Measurements from ENCODE around the gene TBC1D2B.

The TBC1D2B gene

GRCh38 chr15:78108300-78109084 lies 31.0 kb upstream of the TBC1D2B start:
- TF ChIP-seq FOXP2 (optimal IDR thresholded peaks at IDR 0.05; ENCODE audit: borderline replicate concordance, extremely low read depth, extremely low read length, insufficient read depth) (no peak), POLR2AphosphoS5 (IDR thresholded peaks at IDR 0.05; ENCODE audit: low read depth, low read length) (no peak), SIN3A (IDR thresholded peaks at IDR 0.05; ENCODE audit: borderline replicate concordance, insufficient read depth, low read length) (no peak)

GRCh38 chr15:78107471-78107870 lies 30.0 kb upstream of the TBC1D2B start:
- TF ChIP-seq SIN3A (IDR thresholded peaks at IDR 0.05; ENCODE audit: borderline replicate concordance, insufficient read depth, low read length) (no peak), TAF1 (IDR thresholded peaks at IDR 0.05; ENCODE audit: borderline replicate concordance, insufficient read depth, low read length) (no peak), POLR2AphosphoS5 (IDR thresholded peaks at IDR 0.05; ENCODE audit: low read depth, low read length) (no peak), REST (IDR thresholded peaks at IDR 0.05; ENCODE audit: insufficient read depth in 1 of 2, low read depth in 2 of 2, low read length in 2 of 2) (no peak), FOXP2 (optimal IDR thresholded peaks at IDR 0.05; ENCODE audit: borderline replicate concordance, extremely low read depth, extremely low read length, insufficient read depth) (no peak)

- TF ChIP-seq SIN3A (IDR thresholded peaks at IDR 0.05; ENCODE audit: borderline replicate concordance, insufficient read depth, low read length): no peak
- TF ChIP-seq FOXP2 (optimal IDR thresholded peaks at IDR 0.05; ENCODE audit: borderline replicate concordance, extremely low read depth, extremely low read length, insufficient read depth): no peak
- no peak for TF ChIP-seq TAF1 (IDR thresholded peaks at IDR 0.05; ENCODE audit: borderline replicate concordance, insufficient read depth, low read length)
Measured at GRCh38 chr15:78105476-78106241, 28.1 kb upstream of the TBC1D2B start.

GRCh38 chr15:78104566-78105475 lies 27.3 kb upstream of the TBC1D2B start:
- TF ChIP-seq TAF1 (IDR thresholded peaks at IDR 0.05; ENCODE audit: borderline replicate concordance, insufficient read depth, low read length) (no peak), FOXP2 (optimal IDR thresholded peaks at IDR 0.05; ENCODE audit: borderline replicate concordance, extremely low read depth, extremely low read length, insufficient read depth) (no peak), SIN3A (IDR thresholded peaks at IDR 0.05; ENCODE audit: borderline replicate concordance, insufficient read depth, low read length) (no peak), REST (IDR thresholded peaks at IDR 0.05; ENCODE audit: insufficient read depth in 1 of 2, low read depth in 2 of 2, low read length in 2 of 2) (no peak), POLR2AphosphoS5 (IDR thresholded peaks at IDR 0.05; ENCODE audit: low read depth, low read length) (no peak)

GRCh38 chr15:78104119-78104479 lies 26.6 kb upstream of the TBC1D2B start:
- no peak for TF ChIP-seq SIN3A (IDR thresholded peaks at IDR 0.05; ENCODE audit: borderline replicate concordance, insufficient read depth, low read length)
- no peak for TF ChIP-seq POLR2AphosphoS5 (IDR thresholded peaks at IDR 0.05; ENCODE audit: low read depth, low read length)
- TF ChIP-seq TAF1 (IDR thresholded peaks at IDR 0.05; ENCODE audit: borderline replicate concordance, insufficient read depth, low read length): no peak
- TF ChIP-seq FOXP2 (optimal IDR thresholded peaks at IDR 0.05; ENCODE audit: borderline replicate concordance, extremely low read depth, extremely low read length, insufficient read depth): no peak
- no peak for TF ChIP-seq REST (IDR thresholded peaks at IDR 0.05; ENCODE audit: insufficient read depth in 1 of 2, low read depth in 2 of 2, low read length in 2 of 2)
